ENCODE measurements around the gene GLIPR2.

DNA sequence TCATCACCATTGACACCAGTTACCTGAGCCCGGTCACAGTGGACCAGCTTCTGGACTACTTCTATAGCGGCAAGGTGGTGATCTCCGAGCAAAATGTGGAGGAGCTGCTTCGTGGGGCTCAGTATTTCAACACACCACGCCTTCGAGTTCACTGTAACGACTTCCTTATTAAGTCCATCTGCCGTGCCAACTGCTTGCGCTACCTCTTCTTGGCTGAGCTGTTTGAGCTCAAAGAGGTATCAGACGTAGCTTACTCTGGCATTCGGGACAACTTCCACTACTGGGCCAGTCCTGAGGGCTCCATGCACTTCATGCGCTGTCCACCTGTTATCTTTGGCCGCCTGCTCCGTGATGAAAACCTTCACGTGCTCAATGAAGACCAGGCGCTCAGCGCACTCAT, 33.2 kb downstream of the GLIPR2 start:
- no peak for TF ChIP-seq GATA3 (IDR thresholded peaks at IDR 0.05; ENCODE audit: low read depth, low read length)
- TF ChIP-seq GATA2 (IDR thresholded peaks at IDR 0.05; ENCODE audit: low read depth, low read length) = no peak
